T-helper 2 cell treated with Interferon-gamma antibody and Interleukin-4, amounts not matched to agents 100 ng/mL and 5 ng/mL, for 36 hours (primary cell): Measurements from ENCODE around the gene CIB4. TPM values are rescaled to one million over a fixed set of nuclear protein-coding genes. Genes with fewer than 3 reads are reported as not detected.

Experiments used
- intact Hi-C: fragments of 100-400 bp; cut with micrococcal nuclease; formaldehyde crosslinking; loops from one replicate; pipeline ENCODE4 v1.15.1; 2023
- total RNA-seq: library from RNA; stranded (reverse); gene quantifications from 2 replicates; pipeline ENCODE4 v1.2.3, GENCODE V29; 2022

The CIB4 gene
- total RNA-seq, 1 donor from 2014 or later, result not detected

DNA sequence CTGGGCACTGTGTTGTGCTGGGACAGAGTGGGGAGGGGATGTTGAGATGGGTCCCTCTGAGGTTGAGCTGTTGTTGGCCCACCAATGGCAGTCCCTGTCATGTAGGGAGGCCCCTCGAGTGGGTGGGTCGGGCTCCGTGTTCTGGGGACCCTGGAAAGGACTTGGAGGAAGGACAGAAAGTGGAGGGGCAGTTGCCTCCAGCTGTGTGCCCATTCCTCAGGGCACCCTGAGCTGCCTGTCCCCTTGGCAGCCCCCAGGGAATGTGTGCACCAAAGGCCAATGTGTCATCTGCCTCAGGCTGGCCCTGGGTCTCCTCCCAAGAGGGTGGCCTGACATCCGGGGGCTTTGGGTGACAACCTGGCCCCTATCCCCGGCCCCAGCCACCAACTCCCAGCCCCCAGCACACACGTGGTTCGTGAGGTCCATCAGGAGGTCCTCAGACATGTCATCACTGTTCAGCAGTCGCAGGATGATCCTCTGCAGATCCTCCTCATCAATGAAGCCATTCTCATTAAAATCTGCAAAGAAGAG, 57.7 kb downstream of the CIB4 start:
- intact Hi-C loops, result no loop called here

DNA sequence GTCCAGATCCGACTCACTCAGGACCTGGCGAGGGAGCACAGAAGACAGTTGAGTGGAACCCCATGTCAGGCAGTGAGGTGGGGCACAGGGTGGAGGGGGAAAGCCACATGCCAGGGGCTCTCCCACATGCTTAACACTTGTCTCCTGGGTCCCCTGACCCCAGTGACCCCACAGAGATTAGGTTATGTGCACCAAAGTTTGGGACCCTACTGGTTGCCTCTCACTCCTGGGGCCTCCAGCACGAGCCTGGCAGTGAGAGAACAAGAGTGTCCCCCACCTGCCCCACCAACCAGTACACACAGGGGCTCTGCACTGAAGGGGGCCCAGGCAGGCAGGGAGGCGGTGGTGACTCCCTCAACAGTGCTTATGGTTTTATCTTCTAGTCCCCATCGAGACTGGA, 58.3 kb downstream of the CIB4 start:
- intact Hi-C loops, result no loop called here

DNA sequence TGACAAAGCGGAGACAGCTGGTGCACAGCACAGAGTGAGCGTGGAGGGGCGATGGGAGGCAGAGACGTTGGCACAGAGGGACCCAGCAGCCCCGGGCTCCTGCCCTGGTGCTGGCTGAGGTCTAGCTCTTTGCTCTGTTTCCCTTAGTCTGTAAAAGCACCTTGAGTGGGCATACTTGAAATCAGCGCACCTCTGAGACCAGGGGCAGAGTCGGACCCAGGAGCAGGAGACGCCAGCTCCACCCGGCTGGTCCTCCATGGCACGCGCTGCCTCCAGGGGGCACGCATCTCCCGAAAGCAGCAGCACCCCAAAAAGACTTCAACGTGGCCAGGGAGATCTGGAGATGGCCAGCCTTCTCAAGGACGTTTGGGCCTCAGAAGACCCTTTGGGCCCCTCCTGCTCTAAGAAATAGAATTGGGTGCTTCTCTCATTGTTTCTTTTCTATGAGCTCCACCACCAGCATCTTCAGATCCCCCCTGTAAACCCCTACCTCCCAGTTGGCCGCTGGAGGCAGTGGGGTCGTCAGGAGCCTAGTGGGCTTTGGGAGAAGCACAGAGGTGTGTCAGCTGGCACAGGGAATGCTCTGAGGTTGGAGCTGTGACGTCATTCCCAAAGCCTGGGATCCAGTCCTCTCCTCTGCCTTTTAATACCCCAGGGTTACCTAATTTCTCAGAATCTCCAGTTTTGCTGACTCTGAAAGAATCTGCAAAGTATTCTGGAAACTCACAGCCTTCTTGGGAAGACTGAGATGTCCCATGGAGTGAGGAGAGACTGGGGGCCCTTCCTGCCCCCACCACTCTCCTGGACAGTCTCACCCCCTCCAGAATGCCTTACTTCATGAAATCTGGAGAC, 58.9 kb downstream of the CIB4 start:
- intact Hi-C loops, result no loop called here

DNA sequence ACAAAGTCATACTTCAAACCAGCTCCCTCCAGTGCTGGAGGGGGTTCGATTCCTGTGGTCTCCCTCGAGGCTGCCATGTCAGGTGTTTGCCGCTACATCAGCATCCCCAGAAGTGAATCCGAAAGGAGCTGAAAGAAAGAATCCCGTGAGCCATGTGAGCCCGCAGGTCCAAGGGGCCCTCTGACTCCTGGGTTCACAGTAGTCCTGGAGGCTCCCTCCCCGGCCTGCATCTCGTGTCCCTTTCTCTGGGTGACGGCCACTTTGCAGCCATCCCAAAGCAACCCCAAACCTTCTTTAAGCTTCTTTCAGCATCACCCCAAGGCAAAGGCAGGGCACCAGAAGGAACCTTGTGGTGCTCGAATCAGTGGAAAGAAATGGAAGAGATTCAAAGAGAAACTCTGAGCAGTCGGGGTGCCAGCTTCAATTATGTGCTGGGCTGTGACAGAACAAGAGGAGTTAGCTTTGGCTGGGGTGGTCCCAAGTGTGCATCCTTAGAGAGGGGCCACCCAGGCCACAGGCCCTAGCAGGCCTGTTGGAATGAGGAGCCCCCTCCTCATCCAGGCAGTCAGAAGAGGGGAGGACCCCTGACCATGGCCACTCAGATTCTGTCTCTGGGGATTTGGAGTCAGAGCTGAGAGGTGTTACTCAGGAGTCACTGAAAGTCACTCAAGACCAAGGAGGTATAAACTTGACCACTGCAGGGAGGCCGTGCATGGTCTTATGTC, 59.7 kb downstream of the CIB4 start:
- intact Hi-C loops, result no loop called here

DNA sequence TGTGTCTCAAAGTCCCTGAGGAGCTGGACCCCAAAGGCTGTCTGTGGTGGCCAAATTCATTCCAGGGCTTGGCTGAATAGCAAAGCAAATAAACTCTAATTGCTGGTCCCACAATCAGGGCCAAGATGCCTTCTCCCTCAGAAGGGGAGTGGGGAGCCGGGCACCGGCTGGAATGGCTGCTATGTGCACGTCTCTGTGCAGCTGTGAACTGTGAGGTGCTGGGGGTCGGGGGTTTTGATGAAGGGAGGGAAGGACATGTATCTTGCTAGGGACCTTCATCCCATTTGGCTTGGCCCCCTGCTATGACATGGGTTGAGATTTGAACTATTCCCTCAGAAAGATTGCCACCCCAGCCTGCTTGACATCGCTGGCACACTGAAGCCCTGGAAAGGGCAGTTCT, 60.4 kb downstream of the CIB4 start:
- intact Hi-C loops, result no loop called here

DNA sequence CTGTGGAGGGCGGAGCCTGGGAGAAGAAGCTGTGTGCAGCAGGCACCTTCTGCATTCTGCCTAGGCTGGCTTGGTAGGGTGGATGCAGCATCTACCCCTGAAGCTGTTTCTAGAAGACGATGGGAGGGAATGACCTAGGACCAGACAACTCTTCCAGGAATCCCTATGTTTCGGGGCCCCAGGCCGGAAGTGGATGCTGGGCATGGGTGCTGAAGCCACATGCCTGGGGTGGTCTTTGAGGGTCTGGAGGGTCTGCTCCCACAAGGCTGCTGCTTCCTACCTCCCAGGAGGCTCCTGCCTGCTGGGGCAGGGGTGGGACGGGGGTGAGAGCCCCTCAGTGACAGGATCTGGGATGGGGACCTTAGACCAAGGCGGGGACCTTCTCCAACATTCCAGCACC, 61.0 kb downstream of the CIB4 start:
- intact Hi-C loops, result no loop called here

DNA sequence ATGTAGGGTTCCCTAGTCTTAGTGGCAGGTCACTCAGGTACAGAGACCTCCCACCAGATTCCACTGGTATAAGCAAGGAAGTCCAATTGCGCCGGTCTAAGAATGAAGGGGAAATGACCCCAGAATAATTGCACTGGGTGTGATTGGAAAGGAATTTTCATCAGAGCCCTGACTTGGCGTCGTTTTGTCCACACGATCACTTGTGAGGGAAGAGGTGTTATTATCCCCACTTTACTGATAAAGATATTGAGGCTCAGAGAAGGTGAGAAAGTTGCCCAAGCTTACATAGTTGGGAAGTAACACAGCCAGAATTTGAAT, 61.5 kb downstream of the CIB4 start:
- intact Hi-C loops, result no loop called here

DNA sequence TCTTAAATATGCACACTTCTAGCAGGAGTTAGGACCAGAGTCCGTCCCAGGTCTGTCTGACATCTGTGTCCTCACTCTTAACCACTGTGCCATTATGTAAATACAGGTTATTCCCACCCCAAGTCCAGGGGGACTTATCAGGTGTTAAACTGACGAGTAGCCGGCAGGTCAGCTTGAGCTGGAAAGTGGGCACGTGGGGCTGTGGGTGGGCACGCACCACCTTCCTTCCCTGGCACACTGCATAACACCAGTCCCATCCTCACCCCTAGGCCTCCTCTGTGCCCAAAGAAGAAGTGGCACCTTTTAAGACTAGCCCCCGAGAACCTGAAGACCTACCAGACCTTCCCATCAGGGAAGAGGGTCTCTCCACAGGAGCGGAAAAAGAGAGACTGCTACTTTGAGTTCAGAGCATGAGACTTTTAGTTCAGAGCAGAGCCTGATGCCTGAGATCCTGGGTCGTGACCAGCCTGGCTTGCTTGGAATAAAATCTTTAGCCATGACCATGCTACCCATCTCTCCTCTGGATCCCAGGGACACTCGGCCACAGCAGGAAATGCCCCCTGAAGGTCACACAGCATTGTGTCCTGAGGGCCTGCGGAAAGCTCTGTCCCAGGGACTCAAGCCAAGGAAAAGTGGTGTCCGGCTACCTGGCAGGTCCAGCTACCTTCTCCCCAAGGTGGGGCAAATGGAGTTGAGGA, 62.0 kb downstream of the CIB4 start:
- intact Hi-C loops, result no loop called here

DNA sequence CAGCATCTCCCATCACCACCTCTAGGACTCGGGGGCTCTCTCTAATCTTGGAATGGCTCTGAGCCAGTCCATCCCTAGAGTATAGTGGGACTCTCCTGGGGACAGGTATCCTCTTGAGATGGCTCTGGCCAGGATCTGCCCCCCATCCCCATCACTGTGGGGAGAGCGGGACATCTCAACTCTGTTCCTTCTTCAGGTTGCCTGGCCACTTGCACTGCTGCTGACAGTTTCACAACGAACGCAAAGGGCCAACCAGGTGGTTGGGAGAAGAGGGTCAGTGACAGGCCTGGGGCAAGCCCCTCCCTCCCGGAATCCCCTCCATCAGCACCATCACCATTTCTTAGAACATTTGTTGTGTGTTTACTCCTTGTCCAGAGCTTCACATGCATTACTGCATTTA, 62.6 kb downstream of the CIB4 start:
- intact Hi-C loops, result loop anchor here (1.0 kb wide), 1 partner anchor 75 kb away; no protein-coding TSS in a partner anchor

DNA sequence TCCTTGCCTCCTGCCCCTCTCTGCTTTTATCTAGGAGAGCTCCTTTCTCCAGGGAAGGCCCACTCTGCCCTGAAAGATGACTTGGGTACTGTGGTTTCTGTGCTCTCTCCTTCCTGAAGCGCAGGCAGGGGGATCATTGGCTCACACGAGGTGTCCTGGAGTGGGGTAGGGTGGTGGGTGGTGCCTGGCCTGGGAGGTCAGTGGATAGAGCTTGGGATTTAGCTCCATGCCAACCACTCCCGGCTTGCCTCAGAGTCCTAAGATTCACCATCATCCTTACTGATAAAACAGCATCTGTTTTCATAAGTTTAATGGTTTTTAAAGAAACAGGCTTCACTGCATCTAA, 63.1 kb downstream of the CIB4 start:
- intact Hi-C loops, result loop anchor here (1.0 kb wide), 1 partner anchor 75 kb away; no protein-coding TSS in a partner anchor

DNA sequence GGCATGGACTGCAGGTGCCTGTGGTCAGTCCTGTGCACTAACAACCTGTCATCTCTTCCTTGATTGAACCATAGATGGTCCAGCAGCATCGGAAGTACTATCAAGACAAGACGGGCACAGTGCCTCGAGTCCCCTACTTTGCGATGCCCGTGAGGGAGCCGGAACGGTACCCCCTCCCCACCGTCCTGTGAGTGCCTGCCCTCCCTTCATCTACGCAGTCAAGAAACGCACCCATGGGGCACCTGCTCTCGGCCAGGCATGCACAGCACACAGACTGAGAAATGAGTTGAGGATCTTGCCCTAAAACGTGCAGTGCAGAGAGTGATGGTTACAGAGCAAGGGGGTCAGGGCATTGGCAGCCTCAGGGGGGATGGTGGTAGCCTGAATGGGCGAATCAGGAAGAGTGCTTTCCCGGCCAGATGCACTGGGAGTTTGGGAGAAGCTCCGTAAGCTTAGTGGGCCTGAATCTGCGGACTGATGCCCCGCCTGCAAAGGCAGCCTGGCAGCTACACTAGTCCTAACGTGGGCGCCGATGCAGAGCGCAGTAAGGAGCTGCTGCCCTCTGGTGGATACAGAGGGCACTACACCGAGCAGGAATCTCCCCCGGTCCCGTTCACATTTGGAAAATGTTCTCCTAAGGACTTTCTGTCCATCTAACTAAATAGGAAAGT, 63.6 kb downstream of the CIB4 start:
- intact Hi-C loops, result loop anchor here (1.0 kb wide), 1 partner anchor 74 kb away; no protein-coding TSS in a partner anchor

DNA sequence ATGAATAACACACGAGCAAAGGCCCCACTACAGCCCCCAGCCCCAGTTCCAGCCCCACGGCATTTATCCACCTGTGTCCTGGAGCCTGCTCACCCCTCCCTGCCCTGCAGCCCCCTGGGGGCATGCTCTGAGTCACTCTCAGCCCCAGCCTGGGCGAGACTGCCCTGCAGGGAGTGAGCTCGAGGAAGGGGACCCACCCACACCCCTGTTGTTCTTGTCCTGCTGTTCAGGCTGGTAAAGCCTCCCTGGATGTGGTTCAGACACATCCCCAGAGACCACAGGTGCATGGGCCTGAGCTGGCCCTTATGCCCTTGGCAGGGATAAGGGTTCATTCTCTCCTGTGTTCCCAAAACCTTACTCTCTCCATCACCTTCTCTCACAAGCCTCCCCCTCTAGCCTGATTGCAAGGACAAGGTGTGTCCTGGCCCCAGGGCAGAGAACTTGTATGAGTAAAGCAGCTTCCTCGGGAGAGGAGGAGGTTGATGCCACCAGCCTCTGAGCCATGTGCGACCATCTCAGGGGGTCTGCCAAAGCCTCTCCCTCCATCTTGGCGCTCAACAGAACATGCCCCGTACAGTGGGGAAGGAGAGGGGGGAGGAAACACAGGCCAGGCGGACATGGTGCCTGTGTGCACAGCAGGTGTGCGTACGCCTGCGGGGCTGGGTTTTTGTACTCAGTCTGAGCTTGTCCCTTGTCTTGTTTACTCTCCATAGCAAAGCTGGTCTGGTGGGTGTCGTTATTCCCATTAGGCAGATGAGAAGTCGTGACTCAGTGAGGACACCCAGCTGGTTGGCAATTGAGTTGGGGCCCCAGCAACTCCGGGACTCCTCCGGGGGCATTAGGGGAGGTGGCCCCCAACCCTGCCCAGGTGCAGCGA, 64.4 kb downstream of the CIB4 start:
- intact Hi-C loops, result no loop called here

DNA sequence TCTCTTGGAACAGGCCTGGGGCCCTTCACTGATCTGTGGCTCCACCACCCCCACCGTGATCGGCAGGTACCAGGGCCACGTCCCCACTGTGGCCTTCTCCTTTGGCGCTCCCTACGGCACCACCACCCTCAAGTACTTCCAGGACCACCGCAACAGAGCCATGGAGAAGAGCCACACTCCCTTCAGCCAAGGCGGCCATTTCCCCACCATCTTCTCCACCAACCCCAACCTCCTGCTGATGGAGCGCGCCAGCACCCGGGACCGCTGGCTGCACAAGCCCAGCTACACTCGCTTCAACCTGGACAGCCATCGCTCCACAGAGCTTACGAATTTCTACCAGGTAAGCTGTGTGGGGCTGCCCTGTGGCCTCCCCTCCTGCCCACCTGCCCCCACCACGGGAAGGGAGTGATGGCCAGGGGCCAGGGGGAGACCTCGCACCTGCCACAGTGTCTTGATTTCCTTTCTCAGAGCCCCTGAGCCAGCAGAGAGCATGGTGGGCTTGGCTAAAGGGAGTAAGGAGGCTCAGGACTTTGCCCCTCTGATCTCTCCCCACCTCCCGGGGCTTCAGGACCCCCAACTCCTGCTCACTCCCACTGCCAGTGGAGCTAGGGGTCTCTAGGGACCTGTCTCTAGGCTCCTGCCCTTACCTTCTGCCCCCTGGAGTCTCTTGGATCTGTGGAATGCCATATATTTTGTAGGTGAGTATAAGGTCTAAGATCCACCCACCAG, 65.2 kb downstream of the CIB4 start:
- intact Hi-C loops, result no loop called here

DNA sequence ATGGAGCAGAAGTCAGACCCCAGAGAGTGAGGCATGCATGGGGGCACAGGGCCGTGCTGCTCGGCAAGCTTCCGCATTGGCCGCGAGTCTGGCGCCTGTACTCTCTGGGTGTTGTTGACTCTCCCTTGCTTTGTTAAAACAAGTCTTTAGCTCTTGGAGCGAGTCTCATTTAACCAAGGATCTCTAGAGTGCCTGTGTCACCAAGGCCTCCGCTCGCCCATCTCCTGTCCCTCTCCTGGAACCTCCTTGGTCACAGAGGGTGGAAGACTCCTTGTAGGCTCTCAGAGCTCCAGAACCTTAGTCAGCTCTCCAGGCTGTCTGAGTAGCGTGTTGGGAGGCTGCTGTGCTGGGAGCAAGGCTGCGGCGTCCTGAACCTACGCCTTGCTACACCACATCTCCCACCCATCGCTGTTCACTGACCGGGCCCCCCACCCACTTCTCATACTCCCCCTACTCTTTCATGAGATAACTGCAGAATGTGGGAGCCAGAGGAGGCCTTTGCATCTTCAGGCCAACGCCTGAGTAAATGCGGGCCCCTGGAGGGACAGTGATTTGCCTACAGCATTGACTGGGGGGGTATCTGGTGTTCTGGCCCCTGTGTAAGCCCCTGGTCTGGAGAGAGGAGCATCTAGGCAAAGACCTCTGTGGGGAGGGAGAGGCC, 66.1 kb downstream of the CIB4 start:
- intact Hi-C loops, result no loop called here

DNA sequence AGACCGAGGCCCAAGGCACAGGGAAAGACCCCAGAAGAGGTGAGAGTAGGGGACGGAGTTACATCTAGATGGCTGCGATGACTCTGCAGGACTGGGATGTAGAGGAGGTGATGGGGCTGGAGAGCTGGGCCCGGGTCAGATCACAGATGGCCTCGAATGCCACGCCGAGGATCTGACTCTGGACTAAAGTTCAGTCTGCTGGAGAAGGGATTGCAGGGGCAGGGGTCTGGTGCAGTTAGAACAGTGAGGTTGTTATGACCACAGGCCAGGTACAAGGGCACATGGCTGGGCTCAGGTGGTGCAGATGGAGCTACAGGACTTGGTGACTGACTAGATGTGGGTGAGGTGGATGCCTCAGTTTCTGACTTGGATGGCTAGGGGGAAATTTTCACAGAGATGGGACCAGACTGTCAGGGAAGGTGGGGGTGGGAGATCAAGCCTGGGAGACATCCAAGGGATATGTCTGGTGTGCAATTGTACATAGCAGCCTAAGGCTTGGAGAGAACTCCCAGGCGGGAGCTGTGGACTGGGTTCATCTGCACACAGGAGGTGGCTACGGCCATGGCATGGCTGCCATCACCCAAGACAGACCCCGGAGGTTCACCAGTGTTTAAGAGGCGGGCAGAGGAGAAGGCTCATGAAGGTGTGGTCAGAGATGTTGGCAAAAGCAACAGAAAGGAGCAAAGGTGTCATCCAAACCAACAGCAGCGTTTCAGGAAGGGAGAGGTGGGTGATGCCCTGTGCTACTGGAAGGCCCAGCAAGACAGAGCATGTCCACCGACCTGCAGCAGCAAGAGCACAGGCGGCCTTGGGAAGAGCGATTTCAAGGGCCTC, 66.9 kb downstream of the CIB4 start:
- intact Hi-C loops, result no loop called here

DNA sequence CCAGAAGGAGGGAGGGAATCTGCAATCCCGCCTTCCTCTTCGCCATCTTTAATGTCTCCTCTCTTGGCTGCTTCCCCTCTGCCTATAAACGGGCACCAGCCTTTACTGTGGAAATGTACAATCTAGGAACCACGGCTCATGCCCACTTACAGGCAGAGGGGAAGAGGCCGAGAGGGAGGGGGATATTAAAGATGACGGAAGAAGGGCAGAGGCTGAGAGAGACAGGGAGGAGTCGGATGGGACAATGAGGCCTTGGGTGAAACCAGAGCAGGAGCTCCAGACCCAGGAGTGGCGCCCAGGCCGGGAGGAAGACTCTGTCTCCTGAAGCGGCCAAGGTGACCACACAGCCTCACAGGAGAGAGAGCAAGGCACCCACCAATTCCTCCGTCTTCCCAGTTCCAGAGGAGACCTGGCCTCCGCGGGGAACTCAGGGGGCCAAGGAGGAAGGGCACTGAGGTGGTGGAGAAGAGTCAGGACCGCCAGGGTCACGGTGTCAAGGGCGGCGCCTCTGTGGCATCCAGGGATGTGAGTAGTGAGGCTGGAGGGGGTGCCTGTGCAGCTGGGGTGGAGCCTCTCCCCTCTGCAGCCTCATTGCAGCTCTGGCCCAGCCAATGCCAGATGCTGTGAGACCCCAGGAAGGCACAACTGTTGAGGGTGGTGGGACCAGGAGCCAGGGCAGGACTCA, 67.8 kb downstream of the CIB4 start:
- intact Hi-C loops, result no loop called here

DNA sequence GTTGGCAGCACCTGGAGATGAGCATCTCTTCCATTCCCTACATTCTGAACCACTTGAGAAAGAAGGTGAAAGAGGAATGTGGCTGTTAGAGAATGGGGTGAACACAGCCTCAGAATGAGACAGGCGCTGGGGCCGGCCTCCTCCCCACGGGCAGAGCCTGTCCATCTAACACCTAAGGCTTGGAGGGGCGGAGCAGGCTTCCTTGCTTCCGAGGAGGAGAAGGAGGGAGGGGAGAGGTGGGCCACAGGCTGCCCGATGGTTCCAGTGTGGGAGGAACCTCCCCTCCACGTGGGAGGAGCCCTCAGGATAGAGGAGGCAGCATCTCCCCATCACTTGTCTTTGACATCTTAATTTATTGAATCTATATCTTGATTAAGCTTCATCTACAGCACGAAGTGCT, 68.6 kb downstream of the CIB4 start:
- intact Hi-C loops, result no loop called here

DNA sequence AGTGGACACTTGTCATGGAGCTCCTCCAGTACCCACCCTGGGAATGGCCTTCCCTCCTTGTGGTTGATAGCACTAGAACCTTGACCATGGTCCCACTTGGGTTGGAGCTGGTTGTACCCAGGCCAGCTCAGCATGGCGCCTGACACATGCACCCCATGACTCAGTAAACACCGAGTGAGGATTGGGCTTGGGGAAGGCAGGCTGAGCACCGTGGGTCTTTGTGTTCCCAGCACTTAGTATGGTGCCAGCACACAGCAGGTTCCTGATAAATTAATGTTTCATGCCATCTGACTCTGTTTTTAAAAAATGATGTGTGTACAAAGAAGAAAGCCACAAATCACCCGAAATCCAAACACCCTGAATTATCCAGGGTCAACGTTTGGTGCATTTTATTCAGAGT, 69.8 kb downstream of the CIB4 start:
- intact Hi-C loops, result no loop called here
